Measurements from ENCODE around the gene RBM33.

The RBM33 gene

GRCh38 chr7:155765458-155765857 lies 121.0 kb downstream of the RBM33 start:
- no peak for DNase-seq (ENCODE audit: low read depth)
- TF ChIP-seq CTCF (conservative IDR thresholded peaks at IDR 0.05; ENCODE audit: low read depth, low read length) = no peak
- no peak overlapping the region for H3K4me3 ChIP-seq (ENCODE audit: low read length)

- no peak overlapping the region for H3K4me3 ChIP-seq (ENCODE audit: low read length)
- DNase-seq (ENCODE audit: low read depth) = no peak
- no peak for TF ChIP-seq CTCF (conservative IDR thresholded peaks at IDR 0.05; ENCODE audit: low read depth, low read length)
Observed at GRCh38 chr7:155766386-155766785, 121.9 kb downstream of the RBM33 start.

- no peak for TF ChIP-seq CTCF (conservative IDR thresholded peaks at IDR 0.05; ENCODE audit: low read depth, low read length)
- DNase-seq (ENCODE audit: low read depth) = no peak
- H3K4me3 ChIP-seq (ENCODE audit: low read length) = no peak overlapping the region
Observed at GRCh38 chr7:155766966-155767916, 122.8 kb downstream of the RBM33 start.

- H3K4me3 ChIP-seq (ENCODE audit: low read length) = no peak overlapping the region
Observed at GRCh38 chr7:155769701-155770100, 125.2 kb downstream of the RBM33 start.

GRCh38 chr7:155770241-155770640 lies 125.8 kb downstream of the RBM33 start:
- DNase-seq (ENCODE audit: low read depth) = no peak
- TF ChIP-seq CTCF (conservative IDR thresholded peaks at IDR 0.05; ENCODE audit: low read depth, low read length) = no peak
- no peak overlapping the region for H3K4me3 ChIP-seq (ENCODE audit: low read length)

More at GRCh38 chr7:155769701-155770100, 125.2 kb downstream of the RBM33 start:
- TF ChIP-seq CTCF (conservative IDR thresholded peaks at IDR 0.05; ENCODE audit: low read depth, low read length) = no peak
- no peak for DNase-seq (ENCODE audit: low read depth)

GRCh38 chr7:155773531-155773930 lies 129.1 kb downstream of the RBM33 start:
- no peak overlapping the region for H3K4me3 ChIP-seq (ENCODE audit: low read length)
- no peak for DNase-seq (ENCODE audit: low read depth)
- TF ChIP-seq CTCF (conservative IDR thresholded peaks at IDR 0.05; ENCODE audit: low read depth, low read length) = no peak

- no peak for TF ChIP-seq CTCF (conservative IDR thresholded peaks at IDR 0.05; ENCODE audit: low read depth, low read length)
- no peak for DNase-seq (ENCODE audit: low read depth)
- H3K4me3 ChIP-seq (ENCODE audit: low read length) = no peak overlapping the region
Observed at GRCh38 chr7:155774947-155775346, 130.5 kb downstream of the RBM33 start.

All from retinal pigment epithelial cell (primary cell).